Activated naive CD8-positive, alpha-beta T cell treated with anti-CD3 and anti-CD28 coated beads, Interleukin-2, amount 50 U/mL, for 24 hours (primary cell): ENCODE results near the gene CUEDC1.

Experiments used
- ATAC-seq: fragments of 150-1000 bp; cut with Tn5 transposase; one replicate; pipeline ENCODE4 v1.10.0; 2021
- DNase-seq: peaks from one replicate; pipeline ENCODE4 v3.0.0; 2021
- H3K27ac Mint-ChIP-seq: one replicate; pipeline ENCODE4 v1.8.0; 2021; ENCODE audit warnings: mild to moderate bottlenecking, mixed read lengths
- H3K27me3 Mint-ChIP-seq: one replicate; pipeline ENCODE4 v1.8.0; 2021; ENCODE audit warnings: mixed read lengths
- H3K36me3 Mint-ChIP-seq: one replicate; pipeline ENCODE4 v1.8.0; 2021; ENCODE audit warnings: low read depth, mixed read lengths
- H3K4me1 Mint-ChIP-seq: one replicate; pipeline ENCODE4 v1.8.0; 2021; ENCODE audit warnings: mixed read lengths
- H3K4me3 Mint-ChIP-seq: one replicate; pipeline ENCODE4 v1.8.0; 2021; ENCODE audit warnings: mild to moderate bottlenecking, moderate library complexity, mixed read lengths
- H3K9me3 Mint-ChIP-seq: one replicate; pipeline ENCODE4 v1.8.0; 2021; ENCODE audit warnings: mixed read lengths

The CUEDC1 gene

DNA sequence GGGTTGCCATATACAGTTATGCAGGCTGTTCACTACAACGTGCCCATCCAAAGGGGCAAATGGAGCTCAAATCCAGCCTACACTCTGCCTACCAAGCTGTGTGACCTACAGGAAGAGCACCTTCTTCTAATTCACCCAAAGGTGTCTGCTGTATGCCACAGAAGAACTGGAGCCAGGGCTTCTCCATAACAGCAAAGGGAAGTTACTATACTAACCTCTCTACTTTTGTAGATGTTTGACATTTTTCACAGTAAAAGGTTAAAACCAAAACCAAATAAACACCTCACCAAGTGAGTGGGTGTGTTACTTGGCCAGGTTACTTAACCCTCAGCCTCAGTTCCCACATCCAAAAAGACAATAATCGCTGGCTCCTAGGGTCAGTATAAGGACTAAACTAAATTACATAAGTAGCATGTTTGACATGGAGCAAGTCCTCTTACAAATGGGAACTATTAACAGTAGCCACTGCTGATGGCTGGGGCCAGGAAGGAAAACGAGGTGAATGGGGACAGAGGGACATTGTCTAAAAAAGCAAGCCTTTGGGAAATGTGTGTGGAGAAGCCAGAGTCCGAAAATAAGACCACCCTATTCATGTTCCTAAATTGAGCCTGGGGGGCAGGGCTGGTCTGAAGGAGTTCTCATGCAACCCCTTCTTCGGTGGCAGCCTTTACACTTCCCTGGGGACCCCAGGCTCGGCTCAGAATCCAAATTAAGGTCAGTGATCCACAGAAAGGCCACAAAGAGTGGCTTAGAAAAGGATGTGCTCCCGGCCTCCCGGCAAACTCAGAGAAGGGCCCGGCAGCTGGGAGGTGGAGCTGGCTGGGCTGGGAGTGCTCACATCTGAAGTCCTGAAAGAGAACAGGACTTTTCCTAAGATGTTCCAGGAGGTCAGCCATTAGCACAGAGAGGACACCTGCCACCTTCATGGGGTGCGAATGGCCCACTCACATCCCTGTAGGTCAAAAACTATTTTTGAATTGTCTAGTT, 13.5 kb downstream of the CUEDC1 start:
- ATAC-seq (peak; percentile 15), DNase-seq (no peak)
- Mint-ChIP-seq H3K27me3 (peaks cover 21% of the 10 kb centered on the region), H3K27ac (no peak overlapping the region), H3K36me3 (no peaks in the 10 kb centered on the region), H3K4me3 (no peak overlapping the region), H3K4me1 (peaks cover 28% of the 10 kb centered on the region), H3K9me3 (no peaks in the 10 kb centered on the region)

DNA sequence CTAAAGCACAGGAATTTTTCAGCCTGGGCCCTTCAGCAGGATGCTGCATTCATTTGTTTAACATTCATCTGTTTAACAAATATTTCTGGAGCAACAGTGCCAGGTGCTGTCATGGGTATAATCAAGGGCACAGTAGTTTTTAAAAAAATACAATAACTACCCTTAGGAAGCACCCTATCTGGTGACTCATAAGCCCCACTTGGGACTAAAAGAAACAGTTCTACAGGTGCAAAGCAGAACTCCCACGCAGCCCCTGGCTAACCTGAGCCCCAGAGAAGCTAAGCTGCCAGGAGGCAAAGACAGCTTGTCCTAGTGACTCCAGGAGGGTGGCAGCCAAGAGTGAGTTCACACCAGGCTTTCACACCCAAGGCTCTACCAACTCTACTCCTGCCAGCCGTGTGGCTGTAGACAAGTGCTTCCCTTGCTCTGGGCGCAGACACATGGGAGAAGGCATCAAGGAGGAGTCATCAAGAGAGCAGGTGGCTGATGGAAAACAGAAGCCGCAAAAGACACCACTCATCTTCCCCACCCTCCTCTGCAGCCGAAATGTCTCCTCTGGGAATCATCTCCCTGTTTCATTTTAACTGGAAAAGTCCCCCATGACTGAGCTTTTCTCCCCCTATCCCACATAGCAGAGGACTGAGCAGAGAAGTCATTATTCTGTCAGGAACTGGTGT, 14.4 kb downstream of the CUEDC1 start:
- Mint-ChIP-seq H3K4me1 (peaks cover 22% of the 10 kb centered on the region), H3K27ac (no peak overlapping the region), H3K4me3 (no peak overlapping the region)

DNA sequence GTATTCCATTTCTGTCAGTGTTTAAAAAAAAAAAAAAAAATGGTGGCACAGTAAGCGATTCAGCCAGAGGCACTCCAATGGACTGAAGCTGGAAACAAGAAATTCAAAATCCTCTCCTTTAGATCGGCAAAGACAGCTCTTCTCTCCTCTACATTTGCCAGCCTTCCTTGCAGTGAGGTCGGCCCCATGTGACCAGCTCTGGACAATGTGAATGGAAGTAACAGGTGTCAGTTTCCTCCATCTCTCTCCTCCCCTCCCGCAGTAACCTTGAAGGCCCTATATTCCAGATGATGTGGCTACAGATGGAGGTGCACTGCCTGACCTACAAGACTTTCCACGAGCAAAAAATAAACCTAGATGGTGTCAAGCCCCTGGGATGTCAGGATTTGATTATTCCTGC, 15.0 kb downstream of the CUEDC1 start:
- ATAC-seq: no peak
- H3K27me3 Mint-ChIP-seq: peaks cover 18% of the 10 kb centered on the region
- no peak overlapping the region for H3K27ac Mint-ChIP-seq
- no peaks in the 10 kb centered on the region for H3K36me3 Mint-ChIP-seq
- H3K4me1 Mint-ChIP-seq: peaks cover 22% of the 10 kb centered on the region
- H3K4me3 Mint-ChIP-seq: no peak overlapping the region
- DNase-seq: no peak
- H3K9me3 Mint-ChIP-seq: no peaks in the 10 kb centered on the region

More for the DNA sequence above, 14.4 kb downstream of the CUEDC1 start:
- ATAC-seq: peak; percentile 50
- Mint-ChIP-seq H3K9me3 (no peaks in the 10 kb centered on the region), H3K27me3 (peaks cover 18% of the 10 kb centered on the region), H3K36me3 (no peaks in the 10 kb centered on the region)
- DNase-seq: peak; percentile 8

DNA sequence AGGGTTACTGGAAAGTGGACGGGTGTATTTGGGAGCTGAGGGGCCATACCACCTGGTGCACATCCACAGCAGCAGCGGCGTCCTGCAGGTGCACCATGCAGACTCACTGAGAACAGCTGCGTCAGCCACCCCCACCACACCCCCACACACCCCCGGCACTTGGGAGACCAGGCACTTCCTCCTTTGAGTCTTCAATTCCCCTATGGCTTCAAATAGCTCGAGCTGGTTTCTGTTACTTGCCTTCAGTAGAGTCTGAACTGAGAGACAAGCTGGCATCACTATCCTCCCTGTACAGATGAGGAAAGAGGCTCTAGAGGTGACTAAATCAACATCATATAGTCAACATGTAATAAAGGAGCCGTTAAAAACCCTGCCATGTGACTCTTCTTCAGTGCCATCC, 15.4 kb downstream of the CUEDC1 start:
- Mint-ChIP-seq H3K27me3 (peaks cover 20% of the 10 kb centered on the region), H3K27ac (no peak overlapping the region)

DNA sequence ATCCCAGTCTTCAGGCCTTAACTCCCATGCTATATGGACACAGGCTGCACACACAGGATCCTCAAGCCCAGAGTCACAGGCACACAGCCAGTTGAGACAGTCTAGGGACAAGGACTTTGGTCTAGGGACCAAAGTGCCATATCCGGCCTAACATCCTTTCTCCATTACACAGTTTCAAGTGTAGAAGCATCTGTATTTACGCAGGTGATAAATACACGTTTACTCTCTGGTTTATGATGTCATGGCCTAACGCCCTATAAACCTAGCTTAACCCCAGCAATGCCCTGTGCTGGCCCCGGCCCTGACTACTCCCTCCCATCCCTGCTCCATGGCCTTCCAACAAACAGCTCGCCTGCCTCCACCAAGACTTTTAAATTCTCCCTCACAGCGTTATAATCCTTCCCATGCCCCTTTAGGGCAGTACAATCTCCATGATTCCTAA, 17.1 kb downstream of the CUEDC1 start:
- DNase-seq (no peak), ATAC-seq (no peak)
- Mint-ChIP-seq H3K9me3 (no peaks in the 10 kb centered on the region), H3K27ac (no peak overlapping the region), H3K36me3 (no peaks in the 10 kb centered on the region), H3K27me3 (peaks cover 14% of the 10 kb centered on the region), H3K4me1 (peaks cover 22% of the 10 kb centered on the region), H3K4me3 (no peak overlapping the region)

More for the DNA sequence above, 15.4 kb downstream of the CUEDC1 start:
- Mint-ChIP-seq H3K36me3 (no peaks in the 10 kb centered on the region), H3K4me3 (no peak overlapping the region), H3K9me3 (no peaks in the 10 kb centered on the region), H3K4me1 (peaks cover 22% of the 10 kb centered on the region)
- ATAC-seq (peak; percentile 8), DNase-seq (peak; percentile 31)

DNA sequence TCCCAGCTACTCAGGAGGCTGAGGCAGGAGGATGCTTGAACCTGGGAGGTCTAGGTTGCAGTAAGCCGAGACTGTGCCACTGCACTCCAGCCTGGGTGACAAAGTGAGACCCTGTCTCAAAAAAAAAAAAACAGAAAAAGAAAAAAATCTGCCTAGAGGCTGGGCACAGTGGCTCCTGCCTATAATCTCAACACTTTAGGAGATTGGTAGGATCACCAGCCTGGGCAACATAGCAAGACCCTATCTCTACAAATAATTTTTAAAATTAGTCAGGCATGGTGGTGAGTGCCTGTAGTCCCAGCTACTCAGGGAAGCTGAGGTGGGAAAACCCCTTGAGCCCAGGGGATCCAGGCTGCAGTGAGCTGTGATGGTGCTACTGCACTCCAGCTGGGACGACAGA, 17.7 kb downstream of the CUEDC1 start:
- Mint-ChIP-seq H3K27ac (no peak overlapping the region), H3K27me3 (peaks cover 12% of the 10 kb centered on the region), H3K9me3 (no peaks in the 10 kb centered on the region), H3K4me3 (no peak overlapping the region), H3K36me3 (no peaks in the 10 kb centered on the region), H3K4me1 (peaks cover 22% of the 10 kb centered on the region)
- ATAC-seq (no peak), DNase-seq (no peak)

DNA sequence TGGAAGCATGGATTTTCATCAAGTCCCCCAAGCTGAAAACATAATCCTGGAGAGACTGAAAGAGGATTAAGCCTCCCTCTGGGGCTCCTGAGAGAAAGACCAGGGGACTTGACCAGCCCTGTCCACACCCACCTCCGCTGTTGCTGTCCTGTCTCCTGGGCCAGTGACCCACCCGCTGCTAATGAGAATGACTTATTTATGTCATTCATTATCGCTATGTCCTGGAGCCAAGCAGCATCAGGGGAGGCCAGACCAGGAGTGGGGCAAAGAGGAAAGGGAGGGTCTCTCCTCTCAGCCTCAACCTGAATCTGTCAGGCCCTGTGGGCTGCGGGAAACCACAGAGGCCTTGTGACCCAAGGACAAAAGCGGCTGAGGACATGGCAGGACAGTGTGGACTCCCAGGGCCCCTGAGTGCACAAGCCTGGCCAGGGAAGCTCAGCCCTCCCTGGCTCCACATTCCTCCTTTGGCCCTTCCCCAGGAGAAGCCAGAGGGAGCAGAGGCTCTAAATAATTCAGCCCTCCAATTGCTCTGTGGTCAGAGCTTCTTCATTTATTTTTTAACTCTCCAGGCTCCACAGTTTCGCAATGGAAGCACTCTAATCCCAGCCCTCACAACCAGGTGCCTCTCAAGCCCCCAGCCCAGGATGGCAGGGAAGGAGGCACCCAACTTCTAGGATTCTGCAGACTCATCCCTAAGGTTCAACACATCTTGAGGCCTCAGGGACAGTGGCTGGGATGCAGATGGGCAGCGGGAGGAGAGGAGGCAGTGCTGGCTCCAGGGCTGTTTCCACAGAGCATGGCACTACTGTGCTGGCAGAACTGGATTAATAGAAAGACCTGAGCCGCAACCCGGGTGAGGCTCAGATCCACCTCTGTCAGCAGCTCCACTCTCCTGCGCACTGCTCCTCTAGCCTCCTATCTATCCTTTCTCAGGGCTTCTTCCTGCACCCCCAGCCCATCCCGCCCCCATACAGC, 19.1 kb downstream of the CUEDC1 start:
- ATAC-seq (no peak), DNase-seq (no peak)
- Mint-ChIP-seq H3K27ac (no peak overlapping the region), H3K4me3 (no peak overlapping the region), H3K27me3 (peaks cover 19% of the 10 kb centered on the region), H3K4me1 (peaks cover 19% of the 10 kb centered on the region), H3K9me3 (no peaks in the 10 kb centered on the region), H3K36me3 (no peaks in the 10 kb centered on the region)

DNA sequence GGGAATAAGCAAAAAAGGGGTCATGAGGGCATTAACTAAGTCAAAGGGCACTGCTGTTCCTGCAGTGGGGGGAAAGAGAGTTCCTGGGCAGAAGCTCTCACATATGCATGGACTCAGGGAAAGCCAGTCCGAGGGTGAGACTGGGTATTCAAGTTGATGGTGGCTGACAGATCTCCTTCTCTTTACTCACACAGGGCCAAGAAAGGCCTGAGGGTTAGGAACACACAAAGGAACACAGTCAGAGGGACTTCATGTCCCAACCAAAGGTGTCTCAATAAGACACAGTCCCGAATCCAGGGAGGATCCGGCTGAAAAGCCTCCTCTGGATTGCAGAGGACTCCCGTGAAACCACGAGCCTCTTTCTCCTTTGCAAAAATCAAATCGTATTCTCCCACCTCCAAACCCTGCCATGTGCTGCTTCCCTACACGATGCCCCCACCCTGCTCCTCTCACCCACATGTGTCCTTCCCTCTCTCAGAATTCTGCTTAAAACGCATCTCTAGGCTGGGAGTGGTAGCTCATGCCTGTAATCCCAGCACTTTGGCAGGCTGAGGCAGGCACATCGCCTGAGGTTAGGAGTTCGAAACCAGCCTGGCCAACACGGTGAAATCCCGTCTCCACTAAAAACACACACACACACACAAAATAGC, 23.6 kb downstream of the CUEDC1 start:
- Mint-ChIP-seq H3K4me3 (no peak overlapping the region), H3K9me3 (no peaks in the 10 kb centered on the region), H3K27ac (no peak overlapping the region), H3K27me3 (peaks cover 22% of the 10 kb centered on the region), H3K4me1 (no peaks in the 10 kb centered on the region), H3K36me3 (no peaks in the 10 kb centered on the region)
- no peak for ATAC-seq
- DNase-seq: no peak

DNA sequence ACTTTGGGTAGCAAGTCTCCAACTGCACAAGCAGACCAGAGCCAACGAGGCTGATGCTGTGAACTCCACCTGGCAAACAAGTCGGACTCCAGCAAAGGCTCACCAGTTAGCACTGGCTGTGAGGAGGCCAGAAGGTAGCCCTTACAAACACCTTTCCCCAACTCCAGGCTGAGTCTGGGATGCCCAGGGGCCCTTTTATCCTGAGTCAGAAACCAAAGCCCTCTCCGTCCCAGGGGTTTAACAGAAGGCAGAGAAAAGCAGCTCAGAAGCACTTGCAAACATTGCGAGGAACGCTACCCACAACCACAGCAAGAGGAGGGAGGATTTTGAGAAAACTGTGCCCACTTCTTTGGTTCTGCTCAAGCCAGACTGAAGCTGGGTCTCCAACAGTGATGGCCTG, 25.0 kb downstream of the CUEDC1 start:
- Mint-ChIP-seq H3K9me3 (no peaks in the 10 kb centered on the region), H3K36me3 (no peaks in the 10 kb centered on the region), H3K4me3 (no peak overlapping the region), H3K27me3 (peaks cover 22% of the 10 kb centered on the region), H3K4me1 (no peaks in the 10 kb centered on the region), H3K27ac (no peak overlapping the region)
- ATAC-seq (no peak), DNase-seq (no peak)

DNA sequence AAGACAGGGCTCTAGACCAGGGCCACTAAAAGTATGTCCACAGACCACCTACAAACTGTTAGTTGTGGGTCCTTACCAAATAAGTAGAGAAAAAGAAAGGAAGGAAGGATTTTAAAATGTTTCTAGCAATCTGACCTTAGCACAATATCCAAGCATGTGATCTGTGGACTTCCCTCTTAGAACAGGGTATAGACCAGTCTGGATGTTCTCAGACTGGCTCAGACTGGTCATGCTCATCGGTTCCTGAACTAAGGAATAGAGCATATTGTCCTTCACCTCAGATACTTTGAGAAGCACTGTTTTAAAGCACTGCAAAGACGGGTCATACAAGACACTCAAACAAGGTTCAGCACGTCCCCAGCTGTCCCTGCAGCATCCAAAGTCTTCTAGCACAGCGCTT, 25.8 kb downstream of the CUEDC1 start:
- DNase-seq (no peak), ATAC-seq (no peak)
- Mint-ChIP-seq H3K36me3 (no peaks in the 10 kb centered on the region), H3K27me3 (peaks cover 23% of the 10 kb centered on the region), H3K9me3 (no peaks in the 10 kb centered on the region), H3K27ac (no peak overlapping the region), H3K4me3 (no peak overlapping the region), H3K4me1 (peaks cover 2% of the 10 kb centered on the region)

DNA sequence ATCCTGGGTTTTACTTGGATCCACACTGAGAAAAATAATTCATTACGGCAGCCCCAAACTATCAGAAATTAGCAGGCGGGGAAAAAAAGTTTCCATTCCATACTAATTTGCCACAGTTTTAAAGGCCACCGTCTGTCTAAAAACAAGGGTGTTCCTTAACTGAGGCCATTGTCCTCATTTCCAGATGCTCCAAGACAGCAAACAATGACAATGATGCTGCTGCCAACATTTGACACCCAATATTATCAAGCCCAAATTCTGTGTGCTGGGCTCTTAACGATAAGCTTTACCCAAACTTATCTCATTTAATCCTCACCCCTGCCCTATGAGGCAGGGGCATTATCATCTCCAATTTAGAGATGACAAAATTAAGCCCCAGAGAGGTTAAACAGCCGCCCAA, 26.3 kb downstream of the CUEDC1 start:
- H3K4me1 Mint-ChIP-seq: peaks cover 2% of the 10 kb centered on the region

DNA sequence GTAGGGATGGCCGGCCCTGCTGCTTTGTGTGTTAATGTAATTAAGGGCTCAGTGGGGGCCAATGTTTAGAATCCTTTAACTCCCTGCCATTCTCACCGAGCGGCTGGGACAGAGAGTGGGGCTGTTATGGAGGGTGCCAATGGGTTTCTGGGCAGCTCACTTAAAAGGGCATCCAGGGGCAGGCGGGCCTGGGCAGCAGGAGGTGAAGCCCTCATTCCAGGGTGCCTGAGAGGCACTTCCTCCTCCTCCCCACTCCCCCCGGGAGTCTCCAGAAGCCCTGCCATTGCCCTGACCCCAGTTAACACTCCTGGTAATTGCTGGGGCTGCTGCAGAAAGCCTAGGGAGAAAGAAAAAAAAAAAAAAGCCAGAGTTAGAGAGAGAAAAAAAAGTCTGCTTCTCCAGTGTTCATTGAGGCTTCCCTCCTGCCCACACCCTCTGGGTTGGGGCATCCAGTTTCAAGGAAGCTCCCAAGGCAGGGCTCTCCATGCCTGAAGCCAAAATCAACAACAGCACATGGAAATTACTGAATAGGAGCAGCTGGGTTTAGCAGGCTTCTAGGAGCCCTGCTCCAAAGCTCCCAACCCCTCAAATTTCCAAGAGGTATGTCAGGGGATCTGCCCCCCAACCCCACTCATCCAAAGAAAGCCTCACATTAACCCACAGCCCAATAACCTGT, 28.0 kb downstream of the CUEDC1 start:
- H3K4me1 Mint-ChIP-seq: peaks cover 2% of the 10 kb centered on the region
- no peaks in the 10 kb centered on the region for H3K9me3 Mint-ChIP-seq
- H3K27ac Mint-ChIP-seq: no peak overlapping the region
- H3K36me3 Mint-ChIP-seq: no peaks in the 10 kb centered on the region
- DNase-seq: no peak
- peaks cover 22% of the 10 kb centered on the region for H3K27me3 Mint-ChIP-seq
- ATAC-seq: no peak
- H3K4me3 Mint-ChIP-seq: no peak overlapping the region

More for the DNA sequence above, 26.3 kb downstream of the CUEDC1 start:
- peaks cover 23% of the 10 kb centered on the region for H3K27me3 Mint-ChIP-seq
- DNase-seq (no peak), ATAC-seq (no peak)
- H3K36me3 Mint-ChIP-seq: no peaks in the 10 kb centered on the region
- no peaks in the 10 kb centered on the region for H3K9me3 Mint-ChIP-seq
- no peak overlapping the region for H3K4me3 Mint-ChIP-seq
- H3K27ac Mint-ChIP-seq: no peak overlapping the region

DNA sequence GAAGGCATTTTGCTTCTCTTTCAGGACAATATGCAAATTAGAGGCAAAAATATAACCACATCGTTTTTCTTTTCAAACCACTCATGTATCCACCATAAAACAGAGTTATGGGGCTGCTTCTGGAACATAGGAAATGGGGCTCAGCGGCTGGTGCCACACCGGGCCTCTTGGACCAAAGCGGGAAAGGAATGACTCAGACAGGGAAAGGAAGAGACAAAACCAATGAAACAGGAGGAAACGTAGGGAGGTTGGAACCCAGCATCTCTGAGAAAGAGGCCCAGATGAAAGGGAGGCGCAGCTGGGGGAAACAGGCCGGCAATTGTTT, 28.5 kb downstream of the CUEDC1 start:
- ATAC-seq (no peak), DNase-seq (no peak)
- no peaks in the 10 kb centered on the region for H3K36me3 Mint-ChIP-seq
- H3K9me3 Mint-ChIP-seq: no peaks in the 10 kb centered on the region
- H3K27me3 Mint-ChIP-seq: peaks cover 24% of the 10 kb centered on the region
- H3K4me1 Mint-ChIP-seq: peaks cover 2% of the 10 kb centered on the region
- H3K4me3 Mint-ChIP-seq: no peak overlapping the region
- no peak overlapping the region for H3K27ac Mint-ChIP-seq
